Epithelial cell of proximal tubule (primary cell): ENCODE data around the gene ADAP1. TPM values are rescaled to one million over a fixed set of nuclear protein-coding genes. Genes with fewer than 3 reads are reported as not detected.
"Not testable (repeated sequence)": the region's sequence is repeated elsewhere in the genome, so short reads cannot be mapped to it uniquely, and the experiment has no call there.

Experiments
- DNase-seq: peaks from one replicate; pipeline ENCODE4 v3.0.0-alpha.2; 2011; ENCODE audit warnings: low read depth
- H3K4me3 ChIP-seq: 2 replicates; pipeline ENCODE4 v1.5.1; 2011; ENCODE audit warnings: low read depth, mild to moderate bottlenecking, low read length
- CTCF ChIP-seq: conservative IDR thresholded peaks from 2 replicates; pipeline ENCODE4 v1.5.1; 2012; ENCODE audit warnings: low read depth, mild to moderate bottlenecking, low read length
- total RNA-seq: library from RNA; depleted of rRNA; stranded (reverse); fragments of >200 nt; gene quantifications from 2 replicates; pipeline ENCODE4 v1.2.3, GENCODE V29; 2015

The ADAP1 gene
- total RNA-seq, 1 donor from 2014 or later: 7.2 TPM

- peak; percentile 4 for TF ChIP-seq CTCF
- DNase-seq: no peak
- H3K4me3 ChIP-seq: no peak overlapping the region
Observed at GRCh38 chr7:964401-965231, 10.1 kb upstream of the ADAP1 start.

GRCh38 chr7:963236-964078, 9.0 kb upstream of the ADAP1 start:
- no peak for DNase-seq
- no peak overlapping the region for H3K4me3 ChIP-seq
- peak; percentile 7 for TF ChIP-seq CTCF

- DNase-seq: no peak
- no peak overlapping the region for H3K4me3 ChIP-seq
- TF ChIP-seq CTCF: no peak
Observed at GRCh38 chr7:962401-963081, 8.1 kb upstream of the ADAP1 start.

- no peak for TF ChIP-seq CTCF
- DNase-seq: no peak
Observed at GRCh38 chr7:961546-962400, 7.3 kb upstream of the ADAP1 start.

GRCh38 chr7:960972-961371, 6.5 kb upstream of the ADAP1 start:
- not testable (repeated sequence) for DNase-seq, H3K4me3 ChIP-seq

More at GRCh38 chr7:961546-962400, 7.3 kb upstream of the ADAP1 start:
- no peak overlapping the region for H3K4me3 ChIP-seq

- TF ChIP-seq CTCF: no peak
- no peak for DNase-seq
- H3K4me3 ChIP-seq: no peak overlapping the region
Observed at GRCh38 chr7:960269-960871, 5.9 kb upstream of the ADAP1 start.

- not testable (repeated sequence) for H3K4me3 ChIP-seq, DNase-seq
Observed at GRCh38 chr7:959740-960139, 5.3 kb upstream of the ADAP1 start.
